GM20000 (cell line): Measurements from ENCODE around the gene PHACTR2.

Experiments
- DNase-seq: peaks from one replicate; pipeline ENCODE4 v3.0.0; 2012; ENCODE audit warnings: low spot score
- CTCF ChIP-seq: IDR thresholded peaks from 2 replicates; pipeline ENCODE4 v1.5.1; 2012; ENCODE audit warnings: mild to moderate bottlenecking, control low read depth; ENCODE audit errors: extremely low read depth, missing control alignments

PHACTR2 gene

GRCh38 chr6:143718472-143718871, 40.7 kb downstream of the PHACTR2 start:
- DNase-seq, result no peak
- no peak for TF ChIP-seq CTCF

GRCh38 chr6:143721642-143722041, 43.9 kb downstream of the PHACTR2 start:
- no peak for DNase-seq
- no peak for TF ChIP-seq CTCF

- no peak for DNase-seq
Measured at GRCh38 chr6:143724876-143725275, 47.1 kb downstream of the PHACTR2 start.

GRCh38 chr6:143726015-143726647, 48.4 kb downstream of the PHACTR2 start:
- TF ChIP-seq CTCF, result no peak
- no peak for DNase-seq

More at GRCh38 chr6:143724876-143725275, 47.1 kb downstream of the PHACTR2 start:
- no peak for TF ChIP-seq CTCF

GRCh38 chr6:143727035-143727434, 49.3 kb downstream of the PHACTR2 start:
- no peak for DNase-seq
- TF ChIP-seq CTCF, result no peak

- DNase-seq, result no peak
- TF ChIP-seq CTCF, result no peak
Measured at GRCh38 chr6:143731789-143732188, 54.0 kb downstream of the PHACTR2 start.

- DNase-seq, result no peak
- TF ChIP-seq CTCF, result no peak
Measured at GRCh38 chr6:143732536-143732935, 54.8 kb downstream of the PHACTR2 start.
